Islet of Langerhans (tissue), 1 donor: Measurements from ENCODE around the gene EEIG1.

Source experiments
- FAIRE-seq: peaks from one replicate; lab custom pipeline; 2011; peaks lifted over from hg19 to GRCh38; lab: Jason Lieb, UNC

The EEIG1 gene

GRCh38 chr9:127941062-127941960 lies 39.5 kb downstream of the EEIG1 start:
- no peak for FAIRE-seq

- FAIRE-seq, result no peak
Measured at GRCh38 chr9:127940593-127940992, 40.2 kb downstream of the EEIG1 start.

- FAIRE-seq, result no peak
Measured at GRCh38 chr9:127938298-127938690, 42.5 kb downstream of the EEIG1 start.

DNA sequence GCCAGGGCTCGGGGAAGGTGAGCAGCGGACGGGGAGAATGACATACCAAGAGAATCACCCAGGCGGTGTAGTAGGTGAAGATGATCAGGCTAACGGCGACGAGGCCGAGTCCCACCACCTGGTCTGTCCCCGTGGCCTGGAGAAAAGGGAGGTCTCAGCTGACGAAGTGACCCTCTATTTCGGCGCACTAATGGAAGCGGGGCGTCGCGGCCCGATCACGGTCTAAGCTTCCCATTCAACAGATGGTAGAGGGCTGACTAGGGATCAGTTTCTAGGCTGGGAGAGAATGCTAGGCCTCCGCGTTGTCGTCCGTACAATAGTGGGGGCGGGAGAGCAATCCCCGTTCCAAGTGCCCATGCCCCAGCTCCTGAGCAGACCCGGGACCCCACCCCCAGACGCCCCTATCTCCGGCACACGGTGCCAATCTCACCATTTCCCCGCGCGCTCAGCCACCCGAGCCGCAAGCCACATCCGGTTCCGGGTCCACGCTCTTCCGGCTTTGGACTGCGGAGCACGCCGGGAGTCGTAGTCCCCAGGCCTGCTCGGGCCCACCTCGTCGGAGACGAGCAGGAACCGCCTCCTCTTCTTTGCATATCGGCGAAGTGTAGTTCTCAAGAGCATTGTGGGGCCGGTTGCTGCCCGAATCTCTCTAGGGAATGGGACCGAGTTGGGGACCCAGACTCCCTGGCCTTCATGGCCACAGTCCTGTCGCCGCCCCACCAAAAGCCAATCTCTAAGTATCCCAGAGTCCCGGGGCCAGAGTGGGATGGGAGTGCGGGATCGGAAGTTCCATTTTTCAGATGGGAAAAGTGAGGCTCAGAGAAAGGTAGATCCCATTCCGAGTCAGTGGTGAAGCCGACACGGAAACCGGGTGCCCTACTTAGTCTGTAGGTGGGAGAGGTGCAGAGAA lies 43.1 kb downstream of the EEIG1 start, which contains the start of gene DPM2:
Gene DPM2 (minus strand): TSS at position 467 of the 910 bp plus-strand sequence. CDS start 34 bp downstream, at position 433.
- no peak for FAIRE-seq

DNA sequence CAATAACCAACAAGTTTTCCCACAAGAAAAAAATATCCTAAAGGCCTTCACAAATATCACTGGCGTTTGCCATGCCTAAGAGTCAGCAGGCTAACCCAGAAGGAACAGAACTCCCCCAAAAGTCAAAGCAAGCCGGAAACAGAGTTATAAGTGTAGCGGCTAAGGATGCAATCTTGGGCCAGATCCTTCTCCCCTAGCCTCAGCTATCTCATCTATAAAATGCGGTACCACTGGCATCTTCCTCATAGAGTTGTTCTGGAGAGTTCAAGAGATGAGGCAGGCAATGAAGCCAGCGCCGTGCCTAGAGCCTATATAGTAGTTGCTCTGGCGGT lies 43.8 kb downstream of the EEIG1 start:
- no peak for FAIRE-seq

DNA sequence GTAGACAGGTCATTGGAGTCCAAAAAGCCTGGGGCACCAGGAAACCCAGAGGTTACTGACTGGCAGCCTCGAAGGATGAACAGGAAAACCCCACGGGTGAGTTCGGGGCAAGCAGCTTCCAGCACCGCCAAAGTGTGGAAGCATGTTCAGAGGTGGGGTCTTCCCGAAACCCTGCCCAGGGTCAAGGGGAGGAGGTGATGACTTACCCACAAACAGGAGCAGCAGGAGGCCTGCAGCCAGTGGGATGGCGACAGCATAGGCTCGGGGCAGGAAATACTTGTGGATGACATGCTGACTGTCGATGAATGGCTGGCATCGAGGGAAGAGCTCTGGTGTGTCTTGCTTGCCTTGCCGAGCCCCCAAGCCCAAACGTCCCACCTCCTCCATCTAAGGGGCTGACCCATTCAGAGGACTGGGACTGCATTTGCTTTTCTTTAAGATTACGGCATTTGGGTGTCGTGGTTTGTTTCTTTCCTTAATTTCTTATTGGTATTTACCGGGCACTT lies 44.4 kb downstream of the EEIG1 start:
- no peak for FAIRE-seq

GRCh38 chr9:127935765-127936221 lies 45.0 kb downstream of the EEIG1 start:
- no peak for FAIRE-seq

GRCh38 chr9:127934986-127935385 lies 45.8 kb downstream of the EEIG1 start:
- no peak for FAIRE-seq

GRCh38 chr9:127934248-127934647 lies 46.5 kb downstream of the EEIG1 start:
- FAIRE-seq, result no peak

- FAIRE-seq, result no peak
Measured at GRCh38 chr9:127931092-127931881, 49.5 kb downstream of the EEIG1 start.
